HEK293 (cell line): ENCODE data around the gene IFI6.

Source experiments
- CTCF ChIP-seq: fragments of 450-650 bp; formaldehyde crosslinking; IDR thresholded peaks from 2 replicates; pipeline ENCODE4 v1.5.1; 2016; ENCODE audit warnings: missing biosample characterization, missing genetic modification characterization
- ZNF23 ChIP-seq: fragments of 450-650 bp; formaldehyde crosslinking; IDR thresholded peaks from 2 replicates; pipeline ENCODE4 v1.5.1; 2016; ENCODE audit warnings: missing biosample characterization, missing genetic modification characterization, borderline replicate concordance
- TF ChIP-seq, protein P1 (sequence below): fragments of 450-650 bp; IDR thresholded peaks from 2 replicates; pipeline ENCODE4 v1.5.1; 2018; ENCODE audit warnings: missing biosample characterization, missing genetic modification characterization

- no peak for TF ChIP-seq CTCF (tag by site-specific recombination)
- TF ChIP-seq ZNF23 (tag by site-specific recombination) = no peak
- TF ChIP-seq, protein P1, sequence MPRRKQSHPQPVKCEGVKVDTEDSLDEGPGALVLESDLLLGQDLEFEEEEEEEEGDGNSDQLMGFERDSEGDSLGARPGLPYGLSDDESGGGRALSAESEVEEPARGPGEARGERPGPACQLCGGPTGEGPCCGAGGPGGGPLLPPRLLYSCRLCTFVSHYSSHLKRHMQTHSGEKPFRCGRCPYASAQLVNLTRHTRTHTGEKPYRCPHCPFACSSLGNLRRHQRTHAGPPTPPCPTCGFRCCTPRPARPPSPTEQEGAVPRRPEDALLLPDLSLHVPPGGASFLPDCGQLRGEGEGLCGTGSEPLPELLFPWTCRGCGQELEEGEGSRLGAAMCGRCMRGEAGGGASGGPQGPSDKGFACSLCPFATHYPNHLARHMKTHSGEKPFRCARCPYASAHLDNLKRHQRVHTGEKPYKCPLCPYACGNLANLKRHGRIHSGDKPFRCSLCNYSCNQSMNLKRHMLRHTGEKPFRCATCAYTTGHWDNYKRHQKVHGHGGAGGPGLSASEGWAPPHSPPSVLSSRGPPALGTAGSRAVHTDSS = no peak
Observed at GRCh38 chr1:27716262-27716895, 44.4 kb upstream of the IFI6 start.
